ENCODE measurements around the gene MRTFA.

The MRTFA gene

DNA sequence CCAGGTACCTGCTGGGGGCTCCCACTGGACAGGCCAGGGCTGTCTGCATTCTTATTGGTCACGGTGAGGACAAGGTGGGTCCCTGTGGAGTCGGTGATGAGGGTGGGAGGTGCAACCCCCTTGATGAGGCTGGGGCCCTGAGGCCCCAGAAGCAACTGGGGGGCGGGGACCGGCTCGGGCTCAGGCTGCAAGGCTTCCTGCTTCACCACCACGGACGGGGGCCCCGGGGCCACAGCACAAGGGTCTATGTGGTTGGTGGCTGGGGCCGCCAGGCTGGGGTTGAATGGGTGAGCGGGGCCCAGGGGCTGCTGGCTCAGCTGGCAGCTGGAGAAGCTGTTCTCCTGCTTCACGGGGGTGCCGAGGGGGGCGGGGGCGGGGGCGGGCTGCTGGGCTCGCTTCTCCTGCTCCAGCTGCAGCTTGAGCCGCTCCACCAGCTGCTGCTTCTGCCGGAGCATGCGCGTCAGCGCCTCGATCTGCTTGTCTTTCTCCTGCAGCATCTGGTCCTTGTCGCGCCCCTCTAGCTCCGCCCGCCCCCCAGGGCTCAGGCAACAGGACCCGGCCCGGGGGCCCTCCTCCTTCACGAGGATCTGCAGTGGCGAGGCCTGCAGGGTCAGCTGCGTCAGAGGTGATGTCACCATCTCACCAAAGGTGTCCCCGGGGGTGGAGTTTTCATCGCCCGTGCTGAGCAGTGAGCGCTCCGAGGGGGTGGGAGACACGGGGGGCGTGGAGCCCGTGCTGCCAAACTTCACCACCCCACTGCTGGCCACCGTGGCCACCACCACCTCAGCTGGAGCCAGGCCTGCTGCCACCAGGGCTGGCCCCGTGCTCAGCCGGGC, 217.9 kb downstream of the MRTFA start:
- H3K36me3 ChIP-seq (ENCODE audit: control insufficient read depth in 1 of 2, insufficient read depth in 2 of 2, low read length in 2 of 2): peaks cover 54 to 66% of the 10 kb centered on the region in 2 donors
- no peaks in the 10 kb centered on the region for H3K27me3 ChIP-seq (ENCODE audit: low read depth, low read length)
- H3K4me1 ChIP-seq (ENCODE audit: control insufficient read depth in 1 of 2, insufficient read depth in 2 of 2, low read length in 2 of 2): peaks cover 5 to 14% of the 10 kb centered on the region in 2 donors
- no peak overlapping the region for H3K4me3 ChIP-seq (ENCODE audit: low read depth in 1 of 2, low read length in 2 of 2)
- no peak overlapping the region for H3K27ac ChIP-seq (ENCODE audit: low read length)
- H3K9me3 ChIP-seq (ENCODE audit: control insufficient read depth in 1 of 2, low read length in 2 of 2): no peaks in the 10 kb centered on the region

DNA sequence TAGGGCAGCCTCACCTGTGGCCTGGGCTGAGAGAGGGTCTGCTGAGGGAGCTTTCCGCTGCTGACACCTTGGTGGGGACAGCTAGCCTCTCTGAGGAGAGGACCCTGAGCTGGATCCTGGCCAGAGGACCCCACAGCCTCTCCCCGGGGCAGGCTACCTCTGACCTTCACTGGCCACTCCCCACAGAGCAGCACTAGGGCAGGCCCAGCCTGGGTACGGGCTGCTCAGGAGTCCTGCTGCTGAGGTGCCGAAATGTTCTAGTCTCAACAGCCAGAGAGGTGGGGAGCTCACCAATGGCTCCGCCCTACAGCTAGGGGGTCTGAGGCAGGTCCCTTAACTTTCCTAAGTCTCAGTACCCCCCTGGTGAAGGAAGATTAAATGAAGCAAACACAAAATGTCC, 218.6 kb downstream of the MRTFA start:
- Histone ChIP-seq H3K4me3 (ENCODE audit: low read depth in 1 of 2, low read length in 2 of 2) (no peak overlapping the region), H3K27me3 (ENCODE audit: low read depth, low read length) (no peaks in the 10 kb centered on the region), H3K4me1 (ENCODE audit: control insufficient read depth in 1 of 2, insufficient read depth in 2 of 2, low read length in 2 of 2) (peaks cover 5 to 14% of the 10 kb centered on the region in 2 donors), H3K9me3 (ENCODE audit: control insufficient read depth in 1 of 2, low read length in 2 of 2) (no peaks in the 10 kb centered on the region), H3K36me3 (ENCODE audit: control insufficient read depth in 1 of 2, insufficient read depth in 2 of 2, low read length in 2 of 2) (peaks cover 47 to 59% of the 10 kb centered on the region in 2 donors), H3K27ac (ENCODE audit: low read length) (no peak overlapping the region)

GRCh38 chr22:40417041-40417440, 219.5 kb downstream of the MRTFA start:
- Histone ChIP-seq H3K27me3 (ENCODE audit: low read depth, low read length) (no peaks in the 10 kb centered on the region), H3K27ac (ENCODE audit: low read length) (no peak overlapping the region), H3K4me1 (ENCODE audit: control insufficient read depth in 1 of 2, insufficient read depth in 2 of 2, low read length in 2 of 2) (peaks cover 5 to 14% of the 10 kb centered on the region in 2 donors), H3K4me3 (ENCODE audit: low read depth in 1 of 2, low read length in 2 of 2) (no peak overlapping the region), H3K9me3 (ENCODE audit: control insufficient read depth in 1 of 2, low read length in 2 of 2) (no peaks in the 10 kb centered on the region), H3K36me3 (ENCODE audit: control insufficient read depth in 1 of 2, insufficient read depth in 2 of 2, low read length in 2 of 2) (peaks cover 44 to 51% of the 10 kb centered on the region in 2 donors)

DNA sequence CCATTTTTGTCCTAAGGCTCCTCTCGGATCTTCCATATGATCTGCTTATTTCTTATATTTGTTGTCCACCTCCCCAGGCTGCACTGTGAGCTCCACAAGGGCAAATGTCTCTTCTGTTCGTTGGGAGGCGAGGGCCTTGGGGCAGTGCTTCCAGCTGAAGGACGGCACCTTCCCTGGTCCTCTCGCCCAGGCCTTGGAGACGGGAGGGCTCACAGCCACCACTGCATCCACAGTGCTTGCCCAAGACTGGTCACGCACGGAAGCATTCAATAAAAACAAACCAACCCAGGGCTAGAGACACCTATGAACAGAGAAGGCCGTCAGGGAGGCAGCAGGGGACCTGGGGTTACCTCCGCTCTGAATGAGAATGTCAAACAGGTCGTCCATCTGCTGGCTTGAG, 219.9 kb downstream of the MRTFA start:
- Histone ChIP-seq H3K4me3 (ENCODE audit: low read depth in 1 of 2, low read length in 2 of 2) (no peak overlapping the region), H3K36me3 (ENCODE audit: control insufficient read depth in 1 of 2, insufficient read depth in 2 of 2, low read length in 2 of 2) (peaks cover 45 to 49% of the 10 kb centered on the region in 2 donors), H3K27me3 (ENCODE audit: low read depth, low read length) (no peaks in the 10 kb centered on the region), H3K9me3 (ENCODE audit: control insufficient read depth in 1 of 2, low read length in 2 of 2) (no peaks in the 10 kb centered on the region), H3K27ac (ENCODE audit: low read length) (no peak overlapping the region), H3K4me1 (ENCODE audit: control insufficient read depth in 1 of 2, insufficient read depth in 2 of 2, low read length in 2 of 2) (peaks cover 5 to 14% of the 10 kb centered on the region in 2 donors)

- Histone ChIP-seq H3K27ac (ENCODE audit: low read length) (no peak overlapping the region), H3K9me3 (ENCODE audit: control insufficient read depth in 1 of 2, low read length in 2 of 2) (no peaks in the 10 kb centered on the region), H3K4me3 (ENCODE audit: low read depth in 1 of 2, low read length in 2 of 2) (no peak overlapping the region), H3K4me1 (ENCODE audit: control insufficient read depth in 1 of 2, insufficient read depth in 2 of 2, low read length in 2 of 2) (peaks cover 5 to 14% of the 10 kb centered on the region in 2 donors), H3K36me3 (ENCODE audit: control insufficient read depth in 1 of 2, insufficient read depth in 2 of 2, low read length in 2 of 2) (peaks cover 46 to 49% of the 10 kb centered on the region in 2 donors), H3K27me3 (ENCODE audit: low read depth, low read length) (no peaks in the 10 kb centered on the region)
Measured at GRCh38 chr22:40416267-40416570, 220.3 kb downstream of the MRTFA start.

DNA sequence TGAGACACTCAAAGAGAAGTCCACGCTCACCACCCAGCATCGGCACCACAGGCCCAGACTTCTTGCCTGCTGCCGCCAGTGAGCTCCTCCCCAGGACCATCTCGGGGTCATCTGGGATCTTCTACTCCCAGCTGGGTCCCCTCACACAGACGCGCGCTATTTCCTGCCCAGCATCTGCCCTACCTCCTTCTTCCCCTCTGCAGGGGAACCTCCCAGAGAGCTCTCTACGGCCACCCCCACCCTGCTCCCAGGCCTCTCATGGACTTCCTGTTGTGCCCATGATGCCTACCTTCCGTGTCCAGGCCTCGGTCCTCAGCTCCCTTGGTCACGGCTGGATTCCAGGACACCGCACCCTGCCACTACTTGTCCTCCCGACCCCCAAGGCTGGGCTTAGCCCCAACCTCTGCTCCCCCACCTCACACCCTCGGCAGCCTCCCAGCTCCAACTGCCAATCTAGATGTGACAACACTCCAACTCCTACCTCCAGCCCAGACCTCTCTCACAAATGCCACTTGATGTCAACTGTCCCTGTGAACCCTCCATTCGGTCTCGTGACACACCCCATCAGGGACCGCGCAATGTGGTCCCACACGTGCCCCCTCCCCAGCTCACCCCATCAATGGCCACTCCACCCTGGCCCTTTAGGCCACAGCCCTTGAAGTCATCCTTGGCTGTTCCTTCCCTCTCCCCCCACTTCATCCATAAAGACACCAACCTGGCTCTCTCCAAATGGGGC, 220.8 kb downstream of the MRTFA start:
- H3K4me1 ChIP-seq (ENCODE audit: control insufficient read depth in 1 of 2, insufficient read depth in 2 of 2, low read length in 2 of 2): peaks cover 5 to 14% of the 10 kb centered on the region in 2 donors
- H3K4me3 ChIP-seq (ENCODE audit: low read depth in 1 of 2, low read length in 2 of 2): no peak overlapping the region
- H3K36me3 ChIP-seq (ENCODE audit: control insufficient read depth in 1 of 2, insufficient read depth in 2 of 2, low read length in 2 of 2): peaks cover 46 to 49% of the 10 kb centered on the region in 2 donors

GRCh38 chr22:40414838-40415505, 221.5 kb downstream of the MRTFA start:
- Histone ChIP-seq H3K9me3 (ENCODE audit: control insufficient read depth in 1 of 2, low read length in 2 of 2) (no peaks in the 10 kb centered on the region), H3K36me3 (ENCODE audit: control insufficient read depth in 1 of 2, insufficient read depth in 2 of 2, low read length in 2 of 2) (peaks cover 45 to 49% of the 10 kb centered on the region in 2 donors), H3K4me1 (ENCODE audit: control insufficient read depth in 1 of 2, insufficient read depth in 2 of 2, low read length in 2 of 2) (peaks cover 5 to 14% of the 10 kb centered on the region in 2 donors), H3K27me3 (ENCODE audit: low read depth, low read length) (no peaks in the 10 kb centered on the region), H3K4me3 (ENCODE audit: low read depth in 1 of 2, low read length in 2 of 2) (no peak overlapping the region), H3K27ac (ENCODE audit: low read length) (no peak overlapping the region)

More for the DNA sequence above, 220.8 kb downstream of the MRTFA start:
- H3K9me3 ChIP-seq (ENCODE audit: control insufficient read depth in 1 of 2, low read length in 2 of 2): no peaks in the 10 kb centered on the region
- no peak overlapping the region for H3K27ac ChIP-seq (ENCODE audit: low read length)
- H3K27me3 ChIP-seq (ENCODE audit: low read depth, low read length): no peaks in the 10 kb centered on the region

GRCh38 chr22:40414311-40414710, 222.2 kb downstream of the MRTFA start:
- H3K4me1 ChIP-seq (ENCODE audit: control insufficient read depth in 1 of 2, insufficient read depth in 2 of 2, low read length in 2 of 2): peaks cover 5 to 14% of the 10 kb centered on the region in 2 donors
- H3K36me3 ChIP-seq (ENCODE audit: control insufficient read depth in 1 of 2, insufficient read depth in 2 of 2, low read length in 2 of 2): peaks cover 44 to 49% of the 10 kb centered on the region in 2 donors
- no peaks in the 10 kb centered on the region for H3K27me3 ChIP-seq (ENCODE audit: low read depth, low read length)
- H3K9me3 ChIP-seq (ENCODE audit: control insufficient read depth in 1 of 2, low read length in 2 of 2): no peaks in the 10 kb centered on the region
- H3K4me3 ChIP-seq (ENCODE audit: low read depth in 1 of 2, low read length in 2 of 2): no peak overlapping the region
- no peak overlapping the region for H3K27ac ChIP-seq (ENCODE audit: low read length)

- no peak overlapping the region for H3K27ac ChIP-seq (ENCODE audit: low read length)
- H3K4me3 ChIP-seq (ENCODE audit: low read depth in 1 of 2, low read length in 2 of 2): no peak overlapping the region
- no peaks in the 10 kb centered on the region for H3K27me3 ChIP-seq (ENCODE audit: low read depth, low read length)
- no peaks in the 10 kb centered on the region for H3K9me3 ChIP-seq (ENCODE audit: control insufficient read depth in 1 of 2, low read length in 2 of 2)
- peaks cover 5 to 14% of the 10 kb centered on the region in 2 donors for H3K4me1 ChIP-seq (ENCODE audit: control insufficient read depth in 1 of 2, insufficient read depth in 2 of 2, low read length in 2 of 2)
- H3K36me3 ChIP-seq (ENCODE audit: control insufficient read depth in 1 of 2, insufficient read depth in 2 of 2, low read length in 2 of 2): peaks cover 46 to 49% of the 10 kb centered on the region in 2 donors
Measured at GRCh38 chr22:40413873-40414272, 222.6 kb downstream of the MRTFA start.

- Histone ChIP-seq H3K4me1 (ENCODE audit: control insufficient read depth in 1 of 2, insufficient read depth in 2 of 2, low read length in 2 of 2) (peaks cover 5 to 9% of the 10 kb centered on the region in 2 donors), H3K27me3 (ENCODE audit: low read depth, low read length) (no peaks in the 10 kb centered on the region), H3K27ac (ENCODE audit: low read length) (no peak overlapping the region), H3K36me3 (ENCODE audit: control insufficient read depth in 1 of 2, insufficient read depth in 2 of 2, low read length in 2 of 2) (peaks cover 45 to 60% of the 10 kb centered on the region in 2 donors), H3K4me3 (ENCODE audit: low read depth in 1 of 2, low read length in 2 of 2) (no peak overlapping the region), H3K9me3 (ENCODE audit: control insufficient read depth in 1 of 2, low read length in 2 of 2) (no peaks in the 10 kb centered on the region)
Measured at GRCh38 chr22:40412441-40412840, 224.1 kb downstream of the MRTFA start.

DNA sequence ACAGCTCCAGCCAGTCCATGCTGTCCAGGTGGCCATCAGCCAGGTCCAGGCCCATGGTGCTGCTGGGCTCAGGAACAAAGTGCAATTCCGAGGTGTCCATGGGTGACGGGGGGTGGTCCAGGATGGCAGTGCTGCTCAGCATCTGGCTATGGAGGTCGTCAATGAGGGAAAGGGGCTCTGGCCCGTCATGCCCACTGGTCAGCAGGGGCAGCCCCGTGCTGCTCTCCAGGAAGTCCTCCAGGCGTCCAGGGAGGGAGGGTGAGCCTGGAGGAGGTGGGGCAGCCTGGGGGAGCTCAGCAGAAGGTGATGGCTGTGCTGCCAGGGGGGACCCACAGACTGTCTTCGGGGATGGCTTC, 225.0 kb downstream of the MRTFA start:
- H3K9me3 ChIP-seq (ENCODE audit: control insufficient read depth in 1 of 2, low read length in 2 of 2): no peaks in the 10 kb centered on the region
- H3K27me3 ChIP-seq (ENCODE audit: low read depth, low read length): no peaks in the 10 kb centered on the region
- H3K36me3 ChIP-seq (ENCODE audit: control insufficient read depth in 1 of 2, insufficient read depth in 2 of 2, low read length in 2 of 2): peaks cover 37 to 62% of the 10 kb centered on the region in 2 donors
- peaks cover 5 to 9% of the 10 kb centered on the region in 2 donors for H3K4me1 ChIP-seq (ENCODE audit: control insufficient read depth in 1 of 2, insufficient read depth in 2 of 2, low read length in 2 of 2)
- no peak overlapping the region for H3K4me3 ChIP-seq (ENCODE audit: low read depth in 1 of 2, low read length in 2 of 2)
- H3K27ac ChIP-seq (ENCODE audit: low read length): no peak overlapping the region

All from muscle layer of duodenum (tissue), 2 donors.